Fibroblast of skin of left biceps (primary cell): ENCODE data around the gene GGTA1.
"Not testable (repeated sequence)": the region's sequence is repeated elsewhere in the genome, so short reads cannot be mapped to it uniquely, and the experiment has no call there.

Experiments
- DNase-seq, 2 experiments: peaks; one replicate each; pipeline ENCODE4 v3.0.0-alpha.2; 2013; ENCODE audit warnings: low read depth in 2 of 2

Gene GGTA1

GRCh38 chr9:121499427-121500164, at the start of gene GGTA1:
GGTA1 (minus strand) TSS chr9:121499844; CDS start chr9:121467922, 31,922 bp downstream.
- no peak for DNase-seq

DNA sequence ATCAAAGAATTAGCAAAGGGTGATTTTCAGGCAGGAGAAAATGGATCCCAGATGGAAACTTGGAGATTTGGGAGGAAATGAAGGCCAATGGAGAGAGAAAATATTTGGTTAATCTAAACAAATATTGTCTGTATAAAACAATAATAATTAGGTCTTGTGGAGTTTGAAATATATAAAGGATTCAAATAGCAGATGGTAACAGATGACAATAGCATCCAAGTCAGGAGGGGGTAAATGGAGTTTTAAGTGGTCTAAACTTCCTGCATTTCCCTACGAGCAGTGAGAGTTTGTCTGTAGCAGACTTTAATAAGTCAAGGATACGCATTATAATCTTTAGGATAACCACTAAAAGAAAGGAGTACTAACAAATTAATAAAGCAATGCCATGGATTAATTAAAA, 49.0 kb upstream of the GGTA1 start:
- DNase-seq = no peak

- peak; percentile 71 to 74 for DNase-seq
Observed at GRCh38 chr9:121545875-121546423, 46.3 kb upstream of the GGTA1 start.

DNA sequence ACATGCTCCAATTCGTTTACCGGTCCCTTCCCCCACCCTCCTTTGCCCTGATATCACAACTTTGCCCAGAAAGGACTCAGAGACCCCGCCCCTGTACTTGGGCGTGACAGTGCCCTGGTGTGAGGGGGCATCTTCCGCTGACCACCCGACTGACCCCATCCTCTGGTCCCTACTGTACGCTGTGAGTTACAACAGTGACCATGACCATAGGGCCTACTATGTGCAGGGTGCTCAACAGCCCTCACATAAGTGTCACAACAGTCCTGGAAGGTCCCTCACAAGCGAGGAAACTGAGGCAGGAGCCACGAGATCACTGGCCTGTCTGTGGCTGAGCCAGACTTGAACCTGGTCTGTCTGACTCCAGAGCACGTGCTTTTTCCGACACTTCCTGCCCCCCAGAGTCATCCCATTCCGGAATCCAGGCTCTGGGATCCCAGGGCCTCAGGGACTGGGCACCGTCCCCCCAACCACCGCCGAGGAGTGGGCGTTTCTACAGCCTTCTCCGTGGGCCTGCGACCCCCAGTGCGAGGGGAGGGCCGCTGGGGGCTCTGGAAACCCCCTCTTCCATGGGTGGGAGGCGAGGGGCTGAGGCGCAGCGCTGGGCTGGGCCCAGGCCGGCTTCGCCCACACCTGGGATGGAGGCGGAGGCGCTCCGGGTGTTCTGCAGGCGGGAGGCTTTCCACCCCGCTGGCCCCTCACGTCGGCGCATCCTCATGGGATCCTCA, 45.7 kb upstream of the GGTA1 start:
- no peak for DNase-seq

- DNase-seq = no peak
Observed at GRCh38 chr9:121542025-121542424, 42.4 kb upstream of the GGTA1 start.

GRCh38 chr9:121541256-121541655, 41.6 kb upstream of the GGTA1 start:
- no peak for DNase-seq

GRCh38 chr9:121538221-121538620, 38.6 kb upstream of the GGTA1 start:
- no peak for DNase-seq

DNA sequence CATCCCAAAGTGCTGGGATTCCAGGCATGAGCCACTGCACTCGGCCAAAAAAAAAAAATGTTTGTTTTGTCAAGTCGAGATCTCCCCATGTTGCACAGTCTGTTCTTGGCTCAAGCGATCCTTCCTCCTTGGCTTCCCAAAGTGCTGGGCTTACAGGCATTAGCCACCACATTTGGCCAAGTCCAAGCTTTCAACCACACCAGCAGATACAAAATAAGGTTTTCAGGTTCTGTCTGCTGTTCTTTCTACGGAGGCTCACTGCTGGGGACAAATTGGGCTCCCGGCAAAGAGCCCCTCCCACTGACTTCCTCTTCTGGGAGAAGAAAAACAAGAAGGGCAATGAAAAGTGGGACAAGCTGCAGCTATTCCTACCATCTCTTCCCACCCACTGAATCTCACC, 37.6 kb upstream of the GGTA1 start:
- no peak for DNase-seq

- DNase-seq = no peak
Observed at GRCh38 chr9:121532881-121533280, 33.2 kb upstream of the GGTA1 start.

DNA sequence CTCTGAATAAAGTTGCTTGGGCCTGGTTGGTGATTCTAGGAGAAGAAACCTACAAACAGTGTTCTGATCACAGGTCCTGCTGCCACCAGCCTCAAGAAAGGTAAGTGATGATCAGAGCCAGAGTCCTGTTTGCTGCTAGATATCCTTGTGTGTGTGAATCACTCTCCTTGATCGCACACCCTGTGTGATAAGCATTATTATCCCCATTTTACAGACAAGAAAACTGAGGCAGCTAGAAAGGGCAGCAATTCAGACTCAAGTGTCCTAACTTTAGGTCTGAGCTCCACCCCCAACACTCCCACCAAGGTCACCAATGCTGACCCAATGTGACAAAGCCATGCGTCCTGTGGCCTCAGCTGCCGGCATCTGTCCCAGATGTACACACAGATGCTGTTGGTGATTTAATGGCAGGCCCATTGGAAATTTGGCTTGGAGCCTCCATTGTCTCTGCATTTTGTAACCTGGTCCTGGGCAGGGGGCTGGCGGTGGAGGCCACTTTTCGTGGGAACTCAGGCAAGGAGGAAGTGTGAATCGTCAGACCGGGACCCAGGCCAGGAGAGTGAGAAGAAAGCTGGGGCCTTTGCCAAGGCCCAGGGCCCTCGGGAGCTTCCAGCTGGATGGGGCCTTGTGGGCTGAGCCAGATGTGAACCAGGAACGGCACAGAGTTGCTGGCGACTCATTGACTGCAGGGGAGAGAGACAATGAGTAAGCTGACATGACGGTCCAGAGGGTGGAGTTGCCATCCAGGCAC, 29.8 kb upstream of the GGTA1 start:
- peak; percentile 91 for DNase-seq

DNA sequence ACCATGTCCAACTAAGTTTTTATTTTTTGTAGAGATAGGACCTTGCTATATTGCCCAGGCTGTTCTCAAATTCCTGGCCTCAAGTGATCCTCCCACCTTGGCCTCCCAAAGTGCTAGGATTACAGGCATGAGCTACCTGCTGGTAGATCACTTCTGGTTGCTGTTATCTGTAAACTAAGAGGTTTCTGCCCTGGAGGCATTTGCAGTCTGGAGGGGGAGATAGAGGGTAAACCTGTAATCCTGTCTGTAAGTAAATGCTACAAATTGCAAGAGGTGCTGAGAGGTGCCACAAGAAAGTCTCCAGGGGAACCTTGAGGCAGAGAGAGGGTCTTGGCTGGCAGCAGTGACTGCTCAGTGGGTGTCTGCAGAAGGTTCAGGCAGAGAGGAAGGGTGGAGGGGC, 29.0 kb upstream of the GGTA1 start:
- no peak for DNase-seq

DNA sequence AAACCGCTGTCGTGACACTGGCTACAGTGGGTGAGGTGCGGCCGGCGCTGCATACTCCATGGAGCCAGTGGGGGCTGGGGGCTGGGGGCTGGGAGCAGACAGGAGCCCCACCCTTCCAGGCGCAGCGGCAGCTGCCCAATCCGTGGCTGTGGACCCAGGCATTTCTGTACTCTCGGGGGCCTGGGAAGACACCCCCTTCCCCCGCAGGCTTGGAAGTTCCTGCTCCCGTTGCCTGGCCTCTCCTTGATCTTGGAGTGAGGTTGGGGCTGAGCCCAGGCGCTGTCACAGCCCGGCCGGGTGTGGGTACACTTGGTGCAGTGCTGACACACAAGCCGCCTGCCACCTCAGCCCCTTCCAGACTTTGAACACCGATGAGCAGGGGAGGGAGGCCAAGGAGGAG, 27.7 kb upstream of the GGTA1 start:
- DNase-seq = no peak

- DNase-seq = not testable (repeated sequence)
Observed at GRCh38 chr9:121519688-121520087, 20.0 kb upstream of the GGTA1 start.

GRCh38 chr9:121518634-121519033, 19.0 kb upstream of the GGTA1 start:
- no peak for DNase-seq

GRCh38 chr9:121513166-121513565, 13.5 kb upstream of the GGTA1 start:
- not testable (repeated sequence) for DNase-seq

- DNase-seq = no peak
Observed at GRCh38 chr9:121510766-121511550, 11.3 kb upstream of the GGTA1 start.

DNA sequence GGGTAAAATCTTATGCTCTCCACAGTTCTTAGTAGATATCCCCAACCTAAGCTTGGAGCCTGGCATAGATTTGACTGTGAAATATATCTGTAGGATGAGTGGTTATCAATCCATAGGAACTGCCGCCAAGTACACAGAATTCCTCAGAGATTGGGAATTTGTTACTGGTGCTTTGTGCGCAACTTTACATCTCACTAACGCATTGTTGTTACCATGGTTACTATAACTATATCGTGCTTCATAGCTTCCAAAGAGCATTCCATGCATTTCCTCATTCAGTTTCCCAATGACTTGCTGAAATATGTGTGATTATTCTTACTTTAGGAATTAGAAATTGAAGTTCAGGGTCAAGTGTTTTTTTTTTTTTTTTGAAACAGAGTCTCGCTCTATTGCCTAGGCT, 9.5 kb upstream of the GGTA1 start:
- peak in 1 of 2 experiments; percentile 28 for DNase-seq

- DNase-seq = no peak
Observed at GRCh38 chr9:121508415-121508814, 8.8 kb upstream of the GGTA1 start.

DNA sequence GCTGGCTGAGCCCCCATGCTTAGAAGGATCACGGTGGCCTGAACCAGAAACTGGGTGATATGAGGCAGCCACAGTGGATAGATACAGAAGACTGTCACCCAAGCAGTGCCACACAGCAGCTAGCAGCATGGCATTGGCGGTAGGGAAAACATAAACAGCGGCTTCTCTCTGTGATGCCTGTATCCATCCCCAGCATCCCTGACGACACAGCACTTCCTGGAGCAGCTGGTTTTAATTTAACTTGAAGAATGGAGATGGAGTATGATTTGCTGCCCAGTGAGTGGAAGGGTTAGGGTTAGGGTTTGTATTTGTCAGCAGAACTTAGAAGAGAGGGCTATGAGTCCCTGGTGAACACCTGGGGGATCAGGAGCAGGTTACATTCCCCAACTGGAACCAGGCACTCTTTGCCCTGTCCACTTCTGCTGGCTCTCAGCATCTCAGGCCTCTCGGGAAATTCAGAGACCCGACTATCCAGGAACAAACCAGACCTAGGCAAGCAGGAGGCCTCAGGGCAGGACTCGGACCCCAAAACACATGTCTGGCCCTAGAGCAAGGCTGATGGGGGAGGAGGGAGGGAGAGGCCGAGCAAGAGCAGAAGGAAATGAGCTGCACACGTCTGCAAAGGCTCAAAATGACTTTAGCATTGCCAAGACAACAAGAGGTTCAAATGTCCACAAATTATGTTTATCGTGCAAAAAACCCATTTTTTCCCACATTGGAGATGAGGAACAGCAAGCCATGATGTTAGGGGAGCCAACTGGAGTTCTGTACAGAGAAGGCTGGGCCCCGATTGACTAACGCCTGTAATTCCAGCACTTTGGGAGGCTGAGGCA, 6.5 kb upstream of the GGTA1 start:
- DNase-seq = no peak

GRCh38 chr9:121503444-121503843, 3.8 kb upstream of the GGTA1 start:
- DNase-seq = no peak

- no peak for DNase-seq
Observed at GRCh38 chr9:121500165-121500478, 478 bp upstream of the GGTA1 start.
